Retina (tissue), 1 donor: ENCODE results near the gene LRSAM1.
A peak's percentile ranks its signal among the peaks of the same experiment; 100 is the strongest.

Experiments used
- DNase-seq: peaks from one replicate; pipeline ENCODE4 v3.0.0-alpha.2; 2016

The LRSAM1 gene

GRCh38 chr9:127428348-127428747 lies 23.0 kb upstream of the LRSAM1 start:
- DNase-seq = no peak

GRCh38 chr9:127430415-127430814 lies 20.9 kb upstream of the LRSAM1 start:
- DNase-seq = no peak

DNA sequence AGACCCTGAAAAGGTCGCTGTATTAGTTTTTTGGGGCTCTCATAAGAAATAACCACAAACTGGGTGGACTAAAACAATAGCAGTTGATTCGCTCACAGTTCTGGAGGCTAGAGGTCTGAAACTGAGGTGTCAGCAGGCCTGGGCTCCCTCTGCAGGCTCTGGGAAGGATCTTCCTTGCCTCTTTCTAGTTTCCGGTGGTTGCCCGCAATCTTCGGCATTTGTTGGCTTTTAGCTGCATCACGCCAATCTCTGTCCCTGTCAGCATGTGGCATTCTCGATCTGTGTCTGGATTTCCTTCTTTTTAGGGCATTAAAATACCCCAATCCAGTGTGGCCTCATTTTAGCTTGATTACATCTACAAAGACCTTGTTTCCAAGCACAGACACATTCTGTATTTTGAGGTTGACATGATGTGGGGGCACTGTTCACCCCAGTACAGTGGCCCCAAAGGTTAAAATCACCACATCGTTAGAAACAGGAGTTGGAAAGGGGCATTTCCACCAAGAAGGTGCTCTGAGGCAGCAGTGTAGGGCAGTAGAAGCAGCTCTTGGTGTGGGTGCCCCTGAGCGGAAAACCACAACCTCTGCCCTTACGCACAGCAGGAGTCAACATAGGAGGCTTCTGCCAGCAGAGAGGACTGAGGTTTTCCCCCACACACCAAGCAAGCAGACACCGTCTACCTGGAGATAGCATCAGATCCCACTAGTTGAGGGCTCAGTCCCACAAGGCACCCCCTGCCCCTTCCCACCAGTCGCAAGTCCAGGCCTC lies 13.6 kb upstream of the LRSAM1 start:
- no peak for DNase-seq

GRCh38 chr9:127438394-127438793 lies 12.9 kb upstream of the LRSAM1 start:
- no peak for DNase-seq

DNA sequence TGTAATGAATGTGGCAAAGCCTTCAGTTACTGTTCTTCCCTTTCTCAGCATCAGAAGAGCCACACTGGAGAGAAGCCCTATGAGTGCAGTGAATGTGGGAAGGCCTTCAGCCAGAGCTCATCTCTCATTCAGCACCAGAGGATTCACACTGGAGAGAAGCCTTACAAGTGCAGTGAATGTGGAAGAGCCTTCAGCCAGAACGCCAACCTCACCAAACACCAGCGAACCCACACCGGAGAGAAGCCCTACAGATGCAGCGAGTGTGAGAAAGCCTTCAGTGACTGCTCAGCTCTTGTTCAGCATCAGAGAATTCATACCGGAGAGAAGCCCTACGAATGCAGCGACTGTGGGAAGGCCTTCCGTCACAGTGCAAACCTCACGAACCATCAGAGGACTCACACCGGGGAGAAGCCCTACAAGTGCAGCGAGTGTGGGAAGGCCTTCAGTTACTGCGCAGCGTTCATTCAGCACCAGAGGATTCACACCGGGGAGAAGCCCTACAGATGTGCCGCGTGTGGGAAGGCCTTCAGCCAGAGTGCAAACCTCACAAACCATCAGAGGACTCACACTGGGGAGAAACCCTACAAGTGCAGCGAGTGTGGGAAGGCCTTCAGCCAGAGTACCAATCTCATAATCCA lies 6.9 kb upstream of the LRSAM1 start:
- no peak for DNase-seq

DNA sequence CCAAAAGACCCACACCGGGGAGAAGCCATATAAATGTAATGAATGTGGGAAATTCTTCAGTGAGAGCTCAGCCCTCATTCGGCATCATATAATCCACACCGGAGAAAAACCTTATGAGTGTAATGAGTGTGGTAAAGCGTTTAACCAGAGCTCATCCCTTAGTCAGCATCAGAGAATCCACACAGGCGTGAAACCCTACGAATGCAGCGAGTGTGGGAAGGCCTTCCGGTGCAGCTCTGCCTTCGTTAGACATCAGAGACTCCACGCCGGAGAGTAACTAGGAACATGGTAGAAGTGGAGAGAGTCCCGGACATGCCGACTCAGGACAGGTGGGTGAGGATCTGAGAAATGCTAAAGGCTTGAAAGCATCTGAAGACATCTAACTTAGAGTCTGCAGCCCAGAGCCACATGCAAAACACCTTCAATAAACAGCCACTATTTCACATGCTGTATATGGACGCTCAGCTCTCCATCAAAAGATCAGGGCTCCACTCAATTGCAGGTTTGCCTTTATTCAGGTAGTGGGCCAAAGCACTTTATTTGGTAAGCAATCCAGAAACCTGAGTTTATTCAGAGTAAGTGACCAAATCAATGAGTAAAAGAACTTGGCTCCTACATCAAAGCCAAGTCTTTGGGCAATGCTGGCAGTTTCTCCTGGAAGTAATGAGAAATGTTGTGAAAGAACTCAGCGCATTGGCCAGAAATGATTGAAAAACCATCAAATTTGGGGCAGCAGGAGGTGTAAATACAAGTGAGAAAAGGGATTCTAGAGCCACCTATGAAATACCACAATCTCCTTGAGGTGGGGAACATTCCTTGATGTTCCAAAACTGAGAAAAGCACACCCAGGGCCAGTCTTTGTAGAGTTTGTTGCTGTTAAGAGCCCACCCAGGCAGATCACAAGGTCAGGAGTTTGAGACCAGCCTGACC lies 6.1 kb upstream of the LRSAM1 start:
- no peak for DNase-seq

- no peak for DNase-seq
Measured at GRCh38 chr9:127445851-127446712, 5.2 kb upstream of the LRSAM1 start.

- DNase-seq = no peak
Measured at GRCh38 chr9:127446713-127447415, 4.4 kb upstream of the LRSAM1 start.

GRCh38 chr9:127447416-127448111 lies 3.7 kb upstream of the LRSAM1 start:
- DNase-seq = no peak

DNA sequence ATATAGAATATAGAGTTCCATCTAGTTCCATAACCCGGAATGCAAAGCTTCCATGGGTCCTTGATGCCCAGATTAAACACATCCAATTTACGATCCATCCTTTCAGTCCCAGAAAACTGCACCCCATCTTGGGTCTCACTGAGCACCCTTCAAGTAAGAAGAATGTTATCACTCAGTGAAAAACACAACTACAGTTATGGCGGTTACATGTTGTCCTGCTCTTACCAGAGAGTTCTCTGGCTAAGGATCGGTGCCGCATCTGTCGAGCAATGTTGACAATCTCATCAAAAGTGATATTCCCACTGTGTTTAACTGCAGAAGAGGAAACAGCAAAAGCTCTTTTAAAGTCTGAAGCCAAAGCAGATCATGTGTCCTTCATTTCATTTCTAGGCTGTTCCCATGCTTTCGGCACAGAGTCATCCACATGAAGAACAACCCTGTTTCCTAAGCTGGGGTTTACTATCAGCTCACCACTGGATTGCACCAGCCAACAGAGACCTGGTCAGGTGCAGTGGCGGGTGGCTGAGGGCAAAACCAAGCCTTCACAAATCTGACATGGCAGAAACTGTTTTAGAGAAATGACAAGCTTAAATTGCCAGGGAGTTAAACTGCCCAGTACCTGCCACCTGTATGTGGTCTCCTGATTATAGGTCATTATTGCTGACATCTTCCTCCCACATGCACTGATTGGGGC lies 3.1 kb upstream of the LRSAM1 start:
- DNase-seq = no peak

- no peak for DNase-seq
Measured at GRCh38 chr9:127449332-127449966, 1.9 kb upstream of the LRSAM1 start.

DNA sequence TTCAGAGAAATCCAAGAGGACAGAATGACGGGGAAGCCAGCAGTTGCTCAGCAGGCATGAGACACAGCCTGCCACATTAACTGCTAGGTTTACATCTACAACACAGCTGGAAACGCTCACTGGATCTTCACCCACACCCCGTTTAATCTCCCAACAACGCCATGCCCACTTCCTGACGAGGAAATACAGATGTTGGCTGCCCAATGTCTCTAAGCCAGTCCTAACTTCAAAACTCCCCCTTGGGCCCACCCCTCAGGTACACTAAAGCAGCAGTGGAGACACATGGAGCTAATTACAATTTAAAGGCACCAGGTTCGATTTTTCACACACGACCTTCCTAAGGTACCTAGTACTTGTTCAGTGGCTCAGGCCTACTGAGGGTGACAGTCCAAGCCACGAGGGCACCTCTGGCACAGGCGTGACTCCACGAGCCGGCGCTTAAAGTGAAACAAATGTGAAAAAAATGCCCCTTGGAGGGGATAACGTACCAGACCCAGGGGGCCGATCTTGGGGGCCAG lies 1.0 kb upstream of the LRSAM1 start:
- peak; percentile 34 for DNase-seq

- DNase-seq = no peak
Measured at GRCh38 chr9:127451608-127451857, 223 bp downstream of the LRSAM1 start.

DNA sequence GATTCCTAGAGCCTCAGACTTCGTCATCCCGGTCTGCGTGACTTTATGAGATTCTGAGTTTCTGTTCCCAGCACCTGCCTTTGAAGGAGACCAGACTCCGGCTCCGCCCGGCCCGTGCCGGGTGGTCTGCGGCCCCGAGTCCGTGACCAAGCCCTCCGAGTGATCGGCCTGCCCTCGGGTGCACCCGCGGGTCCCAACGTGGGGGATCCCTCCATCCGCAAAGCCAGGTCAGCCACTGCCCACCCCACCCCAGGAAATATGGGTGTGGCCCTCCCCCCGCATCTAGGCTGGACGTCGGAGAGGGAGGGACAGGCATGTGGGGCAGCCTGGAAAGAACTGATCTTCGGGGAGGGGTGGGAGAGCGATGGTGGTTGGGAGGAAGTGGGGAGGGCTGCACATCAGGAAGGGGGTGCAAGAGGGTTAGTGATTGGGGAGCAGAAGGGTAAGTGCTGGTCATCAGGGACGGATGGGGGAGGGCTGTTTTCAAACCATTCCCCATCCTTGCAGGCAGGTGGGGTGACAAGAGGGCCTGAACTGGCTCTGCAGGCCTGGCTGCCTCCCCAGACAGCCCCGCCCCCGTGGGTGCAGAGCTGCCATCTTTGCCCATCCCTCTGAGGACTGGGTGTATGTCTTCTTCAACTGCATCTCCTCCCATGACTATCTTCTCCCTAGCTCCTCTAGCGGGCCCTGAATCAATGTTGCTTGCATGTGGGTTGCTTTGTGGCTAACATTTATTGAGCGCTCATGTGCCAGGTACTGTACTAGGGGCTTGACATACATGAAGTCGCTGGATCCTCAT lies 747 bp downstream of the LRSAM1 start:
- DNase-seq = peak; percentile 35

- no peak for DNase-seq
Measured at GRCh38 chr9:127452691-127453090, 1.4 kb downstream of the LRSAM1 start.

DNA sequence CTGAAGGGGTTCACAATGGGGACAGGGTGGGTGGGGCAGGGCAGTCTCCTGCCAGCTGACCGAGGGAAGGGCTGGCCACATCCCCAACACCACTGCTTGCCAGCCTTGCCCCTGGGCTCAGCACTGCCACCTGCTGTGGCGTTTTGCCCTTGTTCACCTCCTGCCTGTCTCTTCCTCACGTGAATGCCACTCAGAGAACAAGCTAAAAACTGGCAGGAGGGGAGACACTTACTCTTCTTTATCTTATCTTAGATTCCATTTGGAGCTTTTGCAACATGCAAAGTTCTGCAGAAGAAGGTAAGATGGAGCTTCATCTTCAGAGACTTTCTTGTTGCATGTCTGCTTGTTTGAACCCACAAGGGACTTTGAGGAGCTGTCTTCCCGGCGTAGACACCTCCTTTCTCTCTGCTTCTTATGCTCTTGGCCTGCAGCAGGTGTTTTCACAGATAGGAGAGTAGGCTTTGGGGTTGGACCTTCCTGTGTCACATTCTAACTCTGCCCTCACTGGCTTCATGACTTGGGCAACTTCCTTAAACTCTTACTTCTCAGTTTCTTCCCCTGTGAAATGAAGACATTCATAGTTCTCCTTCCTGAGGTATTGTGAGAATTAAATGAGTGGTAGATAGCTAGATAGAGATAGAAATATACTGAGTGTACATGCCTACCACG lies 4.1 kb downstream of the LRSAM1 start:
- no peak for DNase-seq

DNA sequence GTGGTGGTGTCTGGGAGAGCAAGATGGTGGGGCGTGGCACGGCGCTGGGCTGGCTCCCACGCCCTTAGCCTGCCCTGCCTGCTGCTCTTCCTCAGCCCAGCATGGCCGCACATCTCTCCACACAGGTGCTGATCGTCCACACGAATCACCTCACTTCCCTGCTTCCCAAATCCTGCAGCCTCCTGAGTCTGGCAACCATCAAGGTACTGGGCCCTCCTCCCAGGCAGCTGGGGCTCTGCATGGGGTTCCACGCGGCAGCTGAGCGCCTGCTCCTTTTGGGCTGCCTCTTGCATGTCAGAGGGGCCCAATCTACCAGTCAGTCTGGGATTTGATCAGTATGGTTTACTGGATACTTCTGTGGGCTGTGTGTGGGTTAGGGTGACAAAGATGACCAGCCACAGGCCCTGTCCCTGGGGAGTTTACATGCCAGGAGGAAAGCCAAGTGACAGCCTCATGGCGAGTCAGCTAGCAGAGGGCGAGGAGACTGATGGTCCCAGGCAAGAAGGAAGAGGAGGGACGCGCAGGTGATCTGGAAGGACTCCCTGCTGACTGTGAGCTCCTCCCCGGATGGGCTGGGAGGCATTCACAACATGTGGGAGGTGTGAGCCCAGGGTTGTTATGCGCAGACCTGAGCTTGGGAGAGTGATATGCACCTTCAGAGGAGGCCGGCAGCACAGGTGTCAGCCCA lies 6.0 kb downstream of the LRSAM1 start:
- DNase-seq = no peak

- DNase-seq = no peak
Measured at GRCh38 chr9:127458921-127459320, 7.6 kb downstream of the LRSAM1 start.
